Endothelial cell of umbilical vein (primary cell): ENCODE data around the gene OR52E5. TPM values are rescaled to one million over a fixed set of nuclear protein-coding genes. Genes with fewer than 3 reads are reported as not detected.

Experiments used
- BruUV-seq: library from RNA; stranded (reverse); fragments of 400-500 nt; replicated peaks from 2 replicates; lab custom pipeline; 2021; lab: Mats Ljungman, UMichigan
- CTCF ChIA-PET: fragments of 300-600, 350-600 bp; sonication (Branson Sonifier 250); formaldehyde crosslinking; loops from one replicate; lab custom pipeline; 2021; ENCODE audit warnings: antibody characterized with exemption, inconsistent platforms; lab: Charles Lee
- POLR2A ChIA-PET: fragments of 300-600, 350-600 bp; sonication (Branson Sonifier 250); formaldehyde crosslinking; loops from one replicate; lab custom pipeline; 2021; ENCODE audit warnings: antibody characterized with exemption, inconsistent platforms; lab: Charles Lee
- DNase-seq: peaks from one replicate; pipeline ENCODE4 v3.0.0-alpha.2; 2011; ENCODE audit warnings: low read depth, low spot score
- FAIRE-seq: peaks from 2 replicates; lab custom pipeline; 2011; peaks lifted over from hg19 to GRCh38; lab: Jason Lieb, UNC
- H2AFZ ChIP-seq: 2 replicates; pipeline ENCODE4 v1.6.0; 2012; ENCODE audit warnings: low read depth, low read length, control low read depth, inconsistent platforms
- H3K27ac ChIP-seq: 2 replicates; pipeline ENCODE4 v1.5.1; 2011; ENCODE audit warnings: low read depth, mild to moderate bottlenecking, control low read depth, low read length, moderate library complexity; ENCODE audit not compliant: insufficient read depth
- H3K27me3 ChIP-seq, 2 experiments: 2 replicates each; pipeline versions ENCODE4 v1.6.0 to v1.6.1; 2011; ENCODE audit warnings: low read length in 2 of 2, mixed read lengths in 1 of 2; ENCODE audit not compliant: control insufficient read depth in 2 of 2, insufficient read depth in 2 of 2
- H3K36me3 ChIP-seq, 2 experiments: 2 replicates in 1 of 2; 3 replicates in 1 of 2; pipeline ENCODE4 v1.5.1; 2011; ENCODE audit warnings: low read length in 2 of 2, mild to moderate bottlenecking in 1 of 2, moderate library complexity in 1 of 2; ENCODE audit not compliant: control insufficient read depth in 2 of 2, insufficient read depth in 2 of 2; ENCODE audit errors: extremely low read depth in 1 of 2
- H3K4me1 ChIP-seq: 3 replicates; pipeline ENCODE4 v1.5.1; 2011; ENCODE audit warnings: mild to moderate bottlenecking, low read length; ENCODE audit not compliant: control insufficient read depth, insufficient read depth; ENCODE audit errors: extremely low read depth
- H3K4me2 ChIP-seq: 2 replicates; pipeline ENCODE4 v1.6.1; 2011; ENCODE audit warnings: low read length, control low read depth, mixed read lengths; ENCODE audit not compliant: insufficient read depth
- H3K4me3 ChIP-seq, 3 experiments: fragments of 200-600 bp in 1 of 3; sonication (generic), shearing (Covaris generic) in 1 of 3; replicated peaks in 1 of 3; 2 replicates each; pipeline ENCODE4 v1.5.1; 2011 to 2016; ENCODE audit warnings: control low read depth in 3 of 3, low read length in 3 of 3, mild to moderate bottlenecking in 2 of 3, inconsistent platforms in 1 of 3, low read depth in 1 of 3, moderate library complexity in 1 of 3; ENCODE audit not compliant: insufficient read depth in 1 of 3
- H3K79me2 ChIP-seq: 2 replicates; pipeline ENCODE4 v1.6.0; 2012; ENCODE audit warnings: low read length, inconsistent platforms; ENCODE audit not compliant: control insufficient read depth, insufficient read depth
- H3K9ac ChIP-seq: replicated peaks from 2 replicates; pipeline ENCODE3; 2011; ENCODE audit warnings: low read length, control low read depth; ENCODE audit not compliant: insufficient read depth; ENCODE audit errors: extremely low read depth
- H3K9me1 ChIP-seq: replicated peaks from 3 replicates; pipeline ENCODE4 v1.6.0; 2011; ENCODE audit warnings: mild to moderate bottlenecking, low read length; ENCODE audit not compliant: control insufficient read depth, insufficient read depth; ENCODE audit errors: extremely low read depth
- H3K9me3 ChIP-seq: replicated peaks from 2 replicates; pipeline ENCODE4 v1.5.1; 2012; ENCODE audit warnings: low read length, inconsistent platforms; ENCODE audit not compliant: control insufficient read depth, insufficient read depth
- H4K20me1 ChIP-seq: replicated peaks from 2 replicates; pipeline ENCODE3; 2011; ENCODE audit warnings: mild to moderate bottlenecking, low read length; ENCODE audit not compliant: control insufficient read depth, insufficient read depth; ENCODE audit errors: extremely low read depth
- EZH2 ChIP-seq: IDR thresholded peaks from 2 replicates; pipeline ENCODE4 v1.6.1; 2012; ENCODE audit warnings: borderline replicate concordance, low read depth, mild to moderate bottlenecking, moderate library complexity, low read length, inconsistent platforms; ENCODE audit not compliant: severe bottlenecking
- FOS ChIP-seq: IDR thresholded peaks from 2 replicates; pipeline ENCODE4 v1.6.1; 2011; ENCODE audit warnings: mild to moderate bottlenecking, low read length, moderate library complexity, borderline replicate concordance; ENCODE audit not compliant: insufficient read depth
- GATA2 ChIP-seq: IDR thresholded peaks from 2 replicates; pipeline ENCODE4 v1.7.0; 2011; ENCODE audit warnings: low read depth, mild to moderate bottlenecking, moderate library complexity, mixed read lengths, low read length; ENCODE audit not compliant: insufficient read length, insufficient read depth
- JUN ChIP-seq: IDR thresholded peaks from 2 replicates; pipeline ENCODE4 v1.6.1; 2011; ENCODE audit warnings: borderline replicate concordance, low read depth; ENCODE audit not compliant: insufficient read length, insufficient read depth
- MYC ChIP-seq: IDR thresholded peaks from one replicate; pipeline ENCODE4 v1.6.1; 2011; ENCODE audit warnings: mild to moderate bottlenecking, low read depth, low read length
- POLR2A ChIP-seq: IDR thresholded peaks from 2 replicates; pipeline ENCODE4 v1.6.1; 2012; ENCODE audit warnings: low read depth, mild to moderate bottlenecking, control low read depth, low read length
- POLR2AphosphoS5 ChIP-seq: IDR thresholded peaks from 2 replicates; pipeline ENCODE4 v1.6.1; 2012; ENCODE audit warnings: low read depth, mild to moderate bottlenecking, control low read depth, low read length, moderate library complexity; ENCODE audit not compliant: insufficient read depth
- dilution Hi-C: fragments of 300-500 bp; cut with MboI; formaldehyde crosslinking; loops from one replicate; pipeline ENCODE4 v1.15.0; 2019; ENCODE audit warnings: low sequenced_read_pairs; ENCODE audit not compliant: extremely low pct_ligation_motif_present
- intact Hi-C: fragments of 100-400 bp; cut with micrococcal nuclease; formaldehyde crosslinking; loops from one replicate; pipeline ENCODE4 v1.10.0; 2022
- polyA plus RNA-seq, 4 experiments: library from polyadenylated mRNA; depleted of rRNA in 3 of 4; stranded (reverse) in 3 of 4; unstranded in 1 of 4; fragments of >200 nt; gene quantifications; 2 replicates each; pipeline versions ENCODE4 v1.2.1 to v1.2.3, GENCODE V29; 2011 to 2012; ENCODE audit warnings: missing spikeins in 1 of 4
- total RNA-seq: library from RNA; stranded (reverse); gene quantifications from 2 replicates; pipeline ENCODE4 v1.2.3, GENCODE V29; 2021
- TF ChIP-seq, protein P1 (sequence below): IDR thresholded peaks from 2 replicates; pipeline ENCODE4 v1.6.1; 2011; ENCODE audit not compliant: insufficient read depth, insufficient read length
- TF ChIP-seq, protein P2 (sequence below), 2 donors: IDR thresholded peaks; 1 replicate in 1 of 2; 2 replicates in 1 of 2; pipeline ENCODE4 v1.5.1; 2011; ENCODE audit warnings: low read length in 2 of 2, mild to moderate bottlenecking in 2 of 2, moderate library complexity in 2 of 2, control low read depth in 1 of 2, inconsistent platforms in 1 of 2, low read depth in 1 of 2; ENCODE audit not compliant: insufficient read depth in 1 of 2; ENCODE audit errors: extremely low read depth in 1 of 2

The OR52E5 gene
- total and polyA plus RNA-seq, 2 donors (not counting 3 experiments of a cell fraction or from before 2014, with no cell fraction given) = not detected

DNA sequence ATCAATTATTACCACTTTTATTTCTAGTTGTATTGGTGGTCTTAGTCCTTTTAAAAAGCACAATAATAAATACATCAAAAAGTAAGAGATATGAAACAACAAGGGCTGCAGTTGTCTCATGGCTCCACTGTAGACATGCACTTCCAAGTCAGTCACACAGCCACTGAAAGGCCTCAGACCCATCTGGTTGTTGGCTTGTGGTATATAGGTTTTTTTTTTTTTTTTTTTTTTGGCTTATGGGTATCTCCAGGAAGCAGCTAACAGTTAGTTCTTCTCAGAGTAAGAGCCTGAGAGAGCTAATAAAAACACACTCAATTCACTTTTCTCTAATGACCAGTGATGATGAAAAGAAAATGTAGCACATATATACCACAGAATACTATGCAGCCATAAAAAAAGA lies 45.3 kb upstream of the OR52E5 start:
- H3K9ac ChIP-seq = no peak overlapping the region
- no TSS peak for BruUV-seq
- H4K20me1 ChIP-seq = no peaks in the 10 kb centered on the region
- dilution Hi-C loops = no loop called here
- intact Hi-C loops = no loop called here
- no peaks in the 10 kb centered on the region for H3K36me3 ChIP-seq
- CTCF ChIA-PET = no interaction called here
- no peaks in the 10 kb centered on the region for H3K4me1 ChIP-seq
- FAIRE-seq (no peak), DNase-seq (no peak)
- no peaks in the 10 kb centered on the region for H3K79me2 ChIP-seq
- no peaks in the 10 kb centered on the region for H3K9me1 ChIP-seq
- no peak overlapping the region for H2AFZ ChIP-seq
- POLR2A ChIA-PET = no interaction called here
- no peaks in the 10 kb centered on the region for H3K9me3 ChIP-seq
- no peak overlapping the region for H3K4me2 ChIP-seq
- no peak overlapping the region for H3K27ac ChIP-seq
- no peaks in the 10 kb centered on the region for H3K27me3 ChIP-seq
- H3K4me3 ChIP-seq = no peak overlapping the region
- TF ChIP-seq EZH2 = no peak
- TF ChIP-seq POLR2A = no peak
- TF ChIP-seq, protein P1, sequence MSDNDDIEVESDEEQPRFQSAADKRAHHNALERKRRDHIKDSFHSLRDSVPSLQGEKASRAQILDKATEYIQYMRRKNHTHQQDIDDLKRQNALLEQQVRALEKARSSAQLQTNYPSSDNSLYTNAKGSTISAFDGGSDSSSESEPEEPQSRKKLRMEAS = no peak
- TF ChIP-seq, protein P2, sequence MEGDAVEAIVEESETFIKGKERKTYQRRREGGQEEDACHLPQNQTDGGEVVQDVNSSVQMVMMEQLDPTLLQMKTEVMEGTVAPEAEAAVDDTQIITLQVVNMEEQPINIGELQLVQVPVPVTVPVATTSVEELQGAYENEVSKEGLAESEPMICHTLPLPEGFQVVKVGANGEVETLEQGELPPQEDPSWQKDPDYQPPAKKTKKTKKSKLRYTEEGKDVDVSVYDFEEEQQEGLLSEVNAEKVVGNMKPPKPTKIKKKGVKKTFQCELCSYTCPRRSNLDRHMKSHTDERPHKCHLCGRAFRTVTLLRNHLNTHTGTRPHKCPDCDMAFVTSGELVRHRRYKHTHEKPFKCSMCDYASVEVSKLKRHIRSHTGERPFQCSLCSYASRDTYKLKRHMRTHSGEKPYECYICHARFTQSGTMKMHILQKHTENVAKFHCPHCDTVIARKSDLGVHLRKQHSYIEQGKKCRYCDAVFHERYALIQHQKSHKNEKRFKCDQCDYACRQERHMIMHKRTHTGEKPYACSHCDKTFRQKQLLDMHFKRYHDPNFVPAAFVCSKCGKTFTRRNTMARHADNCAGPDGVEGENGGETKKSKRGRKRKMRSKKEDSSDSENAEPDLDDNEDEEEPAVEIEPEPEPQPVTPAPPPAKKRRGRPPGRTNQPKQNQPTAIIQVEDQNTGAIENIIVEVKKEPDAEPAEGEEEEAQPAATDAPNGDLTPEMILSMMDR (IDR thresholded peaks at IDR 0.05; ENCODE audit: extremely low read depth in 1 of 2, insufficient read depth in 1 of 2, low read depth in 1 of 2, low read length in 2 of 2) = no peak
- no peak for TF ChIP-seq FOS
- no peak for TF ChIP-seq GATA2

DNA sequence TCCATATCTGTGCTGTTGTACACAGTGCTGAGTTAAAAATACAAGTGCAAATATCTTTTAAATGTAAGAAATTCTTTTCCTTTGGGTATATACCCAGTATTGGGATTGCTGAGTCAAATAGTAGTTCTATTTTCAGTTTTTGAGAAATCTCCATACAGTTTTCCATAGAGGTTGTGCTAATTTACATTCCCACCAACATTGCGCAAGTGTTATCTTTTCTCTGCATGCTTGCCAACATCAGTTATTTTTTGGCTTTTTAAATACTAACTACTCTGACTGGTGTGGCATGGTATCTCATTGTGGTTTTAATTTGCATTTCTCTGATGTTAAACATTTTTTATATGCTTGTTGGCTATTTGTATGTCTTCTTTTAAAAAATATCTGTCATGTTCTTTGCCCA lies 42.0 kb upstream of the OR52E5 start:
- no peaks in the 10 kb centered on the region for H3K27me3 ChIP-seq
- BruUV-seq = no TSS peak
- intact Hi-C loops (no loop called here), dilution Hi-C loops (no loop called here)
- H2AFZ ChIP-seq = no peak overlapping the region
- H3K9ac ChIP-seq = no peak overlapping the region
- no peaks in the 10 kb centered on the region for H3K9me3 ChIP-seq
- H3K9me1 ChIP-seq = no peaks in the 10 kb centered on the region
- CTCF ChIA-PET = no interaction called here
- no peak overlapping the region for H3K4me2 ChIP-seq
- TF ChIP-seq EZH2 (no peak), GATA2 (no peak), POLR2A (no peak), MYC (no peak), POLR2AphosphoS5 (no peak), JUN (no peak), FOS (no peak)
- TF ChIP-seq, protein P1 = no peak
- TF ChIP-seq, protein P2 (IDR thresholded peaks at IDR 0.05; ENCODE audit: extremely low read depth in 1 of 2, insufficient read depth in 1 of 2, low read depth in 1 of 2, low read length in 2 of 2) = no peak
- POLR2A ChIA-PET = no interaction called here
- no peaks in the 10 kb centered on the region for H4K20me1 ChIP-seq
- no peak overlapping the region for H3K4me3 ChIP-seq
- H3K4me1 ChIP-seq = no peaks in the 10 kb centered on the region
- no peak for FAIRE-seq
- H3K27ac ChIP-seq = no peak overlapping the region
- no peak for DNase-seq
- H3K79me2 ChIP-seq = no peaks in the 10 kb centered on the region
- no peaks in the 10 kb centered on the region for H3K36me3 ChIP-seq
